HG03025 (cell line): ENCODE measurements around the gene TNFAIP8.

Source experiments
- ATAC-seq: cut with Tn5 transposase; IDR thresholded peaks from one replicate; pipeline ENCODE4 v1.9.1; 2021; ENCODE audit warnings: mild to moderate bottlenecking, moderate library complexity; ENCODE audit not compliant: unreplicated experiment, low FRiP score

TNFAIP8 gene

GRCh38 chr5:119365847-119366539 lies 10.2 kb downstream of the TNFAIP8 start:
- no peak for ATAC-seq

- no peak for ATAC-seq
Observed at GRCh38 chr5:119366540-119366881, 10.7 kb downstream of the TNFAIP8 start.

GRCh38 chr5:119367502-119368237 lies 11.9 kb downstream of the TNFAIP8 start:
- peak; percentile 57 for ATAC-seq

GRCh38 chr5:119368238-119368630 lies 12.4 kb downstream of the TNFAIP8 start:
- ATAC-seq: no peak

- no peak for ATAC-seq
Observed at GRCh38 chr5:119370486-119370885, 14.7 kb downstream of the TNFAIP8 start.

- ATAC-seq: no peak
Observed at GRCh38 chr5:119371146-119371545, 15.3 kb downstream of the TNFAIP8 start.

- no peak for ATAC-seq
Observed at GRCh38 chr5:119373449-119373858, 17.6 kb downstream of the TNFAIP8 start.

- no peak for ATAC-seq
Observed at GRCh38 chr5:119374901-119375300, 19.1 kb downstream of the TNFAIP8 start.

GRCh38 chr5:119377066-119377465 lies 21.2 kb downstream of the TNFAIP8 start:
- no peak for ATAC-seq

- no peak for ATAC-seq
Observed at GRCh38 chr5:119378075-119378700, 22.4 kb downstream of the TNFAIP8 start.

GRCh38 chr5:119379096-119379495 lies 23.3 kb downstream of the TNFAIP8 start:
- ATAC-seq: no peak

GRCh38 chr5:119379942-119380547 lies 24.2 kb downstream of the TNFAIP8 start:
- no peak for ATAC-seq

- ATAC-seq: no peak
Observed at GRCh38 chr5:119382169-119382568, 26.4 kb downstream of the TNFAIP8 start.

GRCh38 chr5:119383008-119383407 lies 27.2 kb downstream of the TNFAIP8 start:
- ATAC-seq: no peak

GRCh38 chr5:119385136-119385535 lies 29.3 kb downstream of the TNFAIP8 start:
- no peak for ATAC-seq

- no peak for ATAC-seq
Observed at GRCh38 chr5:119385536-119386128, 29.8 kb downstream of the TNFAIP8 start.

- ATAC-seq: no peak
Observed at GRCh38 chr5:119386596-119387344, 31.0 kb downstream of the TNFAIP8 start.

GRCh38 chr5:119387945-119388618 lies 32.3 kb downstream of the TNFAIP8 start:
- no peak for ATAC-seq

GRCh38 chr5:119388619-119389190 lies 32.9 kb downstream of the TNFAIP8 start:
- no peak for ATAC-seq
